ENCODE results near the gene PHETA1.

GRCh38 chr12:111396726-111397445 lies 28.0 kb upstream of the PHETA1 start:
- TF ChIP-seq POLR2A (IDR thresholded peaks at IDR 0.05; ENCODE audit: low read length) (no peak), GATA1 (IDR thresholded peaks at IDR 0.05; ENCODE audit: low read depth, low read length) (no peak)
